ENCODE results near the gene ATF1. TPM values are rescaled to one million over a fixed set of nuclear protein-coding genes. Genes with fewer than 3 reads are reported as not detected.

ATF1 gene
- total and polyA plus RNA-seq, 10 of the 15 experiments (the other 5 are each of a cell fraction or from before 2014, with no cell fraction given): 15.4 to 92.0 (median 33.6) TPM

DNA sequence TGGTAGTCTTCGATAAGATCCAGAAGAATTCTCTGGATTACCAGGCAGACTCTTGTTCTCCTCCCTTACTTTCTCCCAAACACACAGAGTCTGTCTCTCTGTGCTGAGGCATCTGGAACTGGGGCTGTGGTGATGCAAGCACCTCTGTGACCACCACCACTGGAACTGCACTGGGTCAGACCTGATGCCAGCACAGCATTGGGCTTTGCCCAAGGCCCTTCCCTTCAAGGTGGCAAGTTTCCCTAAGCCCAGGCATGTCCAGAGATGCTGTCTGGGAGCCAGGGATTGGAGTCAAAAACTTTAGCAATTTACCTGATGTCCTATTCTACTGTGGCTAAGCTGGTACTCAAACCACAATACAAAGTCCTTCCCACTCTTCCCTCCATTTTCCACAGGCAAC, 64.2 kb downstream of the ATF1 start (continued):
- TF ChIP-seq, protein P1, sequence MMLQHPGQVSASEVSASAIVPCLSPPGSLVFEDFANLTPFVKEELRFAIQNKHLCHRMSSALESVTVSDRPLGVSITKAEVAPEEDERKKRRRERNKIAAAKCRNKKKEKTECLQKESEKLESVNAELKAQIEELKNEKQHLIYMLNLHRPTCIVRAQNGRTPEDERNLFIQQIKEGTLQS (IDR thresholded peaks at IDR 0.05; ENCODE audit: borderline replicate concordance, extremely low read depth, low read depth, low read length): no peak
- no peak for TF ChIP-seq ZNF207 (IDR thresholded peaks at IDR 0.05; ENCODE audit: borderline replicate concordance)

DNA sequence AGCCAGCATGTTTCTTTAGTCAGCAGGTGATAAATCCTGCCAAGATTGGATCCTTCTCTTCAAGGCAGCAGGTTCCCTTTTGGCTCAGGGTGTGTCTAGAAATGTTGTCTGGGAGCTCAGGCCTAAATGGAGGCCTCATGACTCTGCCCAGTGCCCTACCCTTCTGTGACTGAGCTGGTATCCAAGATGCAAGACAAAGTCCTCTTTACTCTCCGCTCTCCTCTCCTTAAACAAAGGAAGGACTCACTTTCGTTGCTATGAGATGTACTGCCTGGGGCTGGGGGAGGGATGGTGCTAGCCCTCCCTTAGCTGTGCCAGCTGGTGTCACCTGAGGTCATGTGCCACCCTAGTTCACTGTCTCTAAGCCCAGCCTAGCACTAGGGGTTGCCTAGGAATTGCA, 65.0 kb downstream of the ATF1 start:
- no TSS peak for BruUV-seq (replicated peaks)
- no peaks in the 10 kb centered on the region for H4K20me1 ChIP-seq (ENCODE audit: control insufficient read depth, insufficient read depth)
- no peak overlapping the region for H2AFZ ChIP-seq (ENCODE audit: control insufficient read depth, low read depth, low read length)
- ATAC-seq (no peak), FAIRE-seq (no peak), DNase-seq (ENCODE audit: low read depth, low spot score) (no peak)
- H3K4me3 ChIP-seq: no peak overlapping the region
- no peak overlapping the region for H3K9ac ChIP-seq (ENCODE audit: control insufficient read depth, insufficient read depth, low read length)
- ChIA-PET CTCF (interaction anchor here (1.2 to 5.6 kb wide), 4 partner anchors 8 to 512 kb away, joined by 3 to 61 read pairs (median 24); partner anchors contain the start of gene SLC11A2), POLR2A (no interaction called here), RAD21 (ENCODE audit: unreplicated experiment) (interaction anchor here (0.7 to 5.7 kb wide), 2 partner anchors 64 to 158 kb away, joined by 3 to 114 read pairs; no protein-coding TSS in a partner anchor), SMC1A (ENCODE audit: uncharacterized antibody, unreplicated experiment) (interaction anchor here (2.1 to 7.3 kb wide), 3 partner anchors 158 to 423 kb away, joined by 6 to 129 read pairs (median 31); partner anchors contain the start of gene SLC11A2)
- 53% methylated on average over 2 of the region's 2 CpGs for WGBS (ENCODE audit: insufficient coverage, insufficient replicate concordance, low lambda C conversion rate, missing lambda C conversion rate)
- no peaks in the 10 kb centered on the region for H3K4me1 ChIP-seq (ENCODE audit: control insufficient read depth, insufficient read depth, low read length)
- H3K36me3 ChIP-seq (ENCODE audit: control insufficient read depth in 2 of 2, insufficient read depth in 2 of 2, low read length in 1 of 2): no peaks in the 10 kb centered on the region
- H3K27ac ChIP-seq (ENCODE audit: control insufficient read depth, insufficient read depth): no peak overlapping the region
- H3K27me3 ChIP-seq (replicated peaks in 1 of 2; ENCODE audit: control insufficient read depth in 2 of 2, insufficient read depth in 2 of 2, low read length in 1 of 2): no peaks in the 10 kb centered on the region
- in situ Hi-C loops (cut with MboI): loop anchor here (5.0 kb wide), 1 partner anchor 163 kb away; no protein-coding TSS in a partner anchor
- H3K4me2 ChIP-seq (ENCODE audit: control insufficient read depth, insufficient read depth): no peak overlapping the region
- no peaks in the 10 kb centered on the region for H3K79me2 ChIP-seq (ENCODE audit: control insufficient read depth, insufficient read depth, low read length)
- intact Hi-C loops (cut with micrococcal nuclease; ENCODE audit: unreplicated experiment): loop anchor here (5.0 to 10.0 kb wide), 2 partner anchors 198 to 426 kb away; partner anchors contain the start of gene SLC11A2
- peaks cover 3% of the 10 kb centered on the region; the same call in 2 of the 3 replicates for H3K9me3 ChIP-seq (replicated peaks; ENCODE audit: control insufficient read depth, insufficient read depth, low read length)
- TF ChIP-seq, protein P2, sequence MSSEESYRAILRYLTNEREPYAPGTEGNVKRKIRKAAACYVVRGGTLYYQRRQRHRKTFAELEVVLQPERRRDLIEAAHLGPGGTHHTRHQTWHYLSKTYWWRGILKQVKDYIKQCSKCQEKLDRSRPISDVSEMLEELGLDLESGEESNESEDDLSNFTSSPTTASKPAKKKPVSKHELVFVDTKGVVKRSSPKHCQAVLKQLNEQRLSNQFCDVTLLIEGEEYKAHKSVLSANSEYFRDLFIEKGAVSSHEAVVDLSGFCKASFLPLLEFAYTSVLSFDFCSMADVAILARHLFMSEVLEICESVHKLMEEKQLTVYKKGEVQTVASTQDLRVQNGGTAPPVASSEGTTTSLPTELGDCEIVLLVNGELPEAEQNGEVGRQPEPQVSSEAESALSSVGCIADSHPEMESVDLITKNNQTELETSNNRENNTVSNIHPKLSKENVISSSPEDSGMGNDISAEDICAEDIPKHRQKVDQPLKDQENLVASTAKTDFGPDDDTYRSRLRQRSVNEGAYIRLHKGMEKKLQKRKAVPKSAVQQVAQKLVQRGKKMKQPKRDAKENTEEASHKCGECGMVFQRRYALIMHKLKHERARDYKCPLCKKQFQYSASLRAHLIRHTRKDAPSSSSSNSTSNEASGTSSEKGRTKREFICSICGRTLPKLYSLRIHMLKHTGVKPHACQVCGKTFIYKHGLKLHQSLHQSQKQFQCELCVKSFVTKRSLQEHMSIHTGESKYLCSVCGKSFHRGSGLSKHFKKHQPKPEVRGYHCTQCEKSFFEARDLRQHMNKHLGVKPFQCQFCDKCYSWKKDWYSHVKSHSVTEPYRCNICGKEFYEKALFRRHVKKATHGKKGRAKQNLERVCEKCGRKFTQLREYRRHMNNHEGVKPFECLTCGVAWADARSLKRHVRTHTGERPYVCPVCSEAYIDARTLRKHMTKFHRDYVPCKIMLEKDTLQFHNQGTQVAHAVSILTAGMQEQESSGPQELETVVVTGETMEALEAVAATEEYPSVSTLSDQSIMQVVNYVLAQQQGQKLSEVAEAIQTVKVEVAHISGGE (CRISPR knock-in tag; IDR thresholded peaks at IDR 0.05): no peak
- TF ChIP-seq, protein P3, sequence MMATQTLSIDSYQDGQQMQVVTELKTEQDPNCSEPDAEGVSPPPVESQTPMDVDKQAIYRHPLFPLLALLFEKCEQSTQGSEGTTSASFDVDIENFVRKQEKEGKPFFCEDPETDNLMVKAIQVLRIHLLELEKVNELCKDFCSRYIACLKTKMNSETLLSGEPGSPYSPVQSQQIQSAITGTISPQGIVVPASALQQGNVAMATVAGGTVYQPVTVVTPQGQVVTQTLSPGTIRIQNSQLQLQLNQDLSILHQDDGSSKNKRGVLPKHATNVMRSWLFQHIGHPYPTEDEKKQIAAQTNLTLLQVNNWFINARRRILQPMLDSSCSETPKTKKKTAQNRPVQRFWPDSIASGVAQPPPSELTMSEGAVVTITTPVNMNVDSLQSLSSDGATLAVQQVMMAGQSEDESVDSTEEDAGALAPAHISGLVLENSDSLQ (IDR thresholded peaks at IDR 0.05): no peak
- TF ChIP-seq EED (IDR thresholded peaks at IDR 0.05; ENCODE audit: low read depth): no peak
- no peak for TF ChIP-seq CHD2 (IDR thresholded peaks at IDR 0.05; ENCODE audit: borderline replicate concordance, low read depth, low read length)
- no peak for TF ChIP-seq RBBP5 (conservative IDR thresholded peaks at IDR 0.05)
- TF ChIP-seq MEF2A (IDR thresholded peaks at IDR 0.05; ENCODE audit: insufficient read depth, low read depth, low read length): no peak
- no peak for TF ChIP-seq SP1 (IDR thresholded peaks at IDR 0.05; ENCODE audit: low read depth, low read length)
- no peak for TF ChIP-seq NRF1 (conservative IDR thresholded peaks at IDR 0.05; ENCODE audit: low read depth, low read length)
- no peak for TF ChIP-seq RUNX3 (IDR thresholded peaks at IDR 0.05; ENCODE audit: low read length)
- TF ChIP-seq NR2F1 (conservative IDR thresholded peaks at IDR 0.05): no peak
- TF ChIP-seq STAT3 (IDR thresholded peaks at IDR 0.05; ENCODE audit: low read depth, low read length): no peak
- no peak for TF ChIP-seq HDAC6 (IDR thresholded peaks at IDR 0.05; ENCODE audit: unreplicated experiment)
- TF ChIP-seq NBN (IDR thresholded peaks at IDR 0.05): no peak
- TF ChIP-seq NFXL1 (IDR thresholded peaks at IDR 0.05; ENCODE audit: borderline replicate concordance): no peak
- TF ChIP-seq, protein P1 (IDR thresholded peaks at IDR 0.05; ENCODE audit: borderline replicate concordance, extremely low read depth, low read depth, low read length): no peak

Data from GM12878 (cell line).